ENCODE data around the gene NOXO1.

NOXO1 gene

DNA sequence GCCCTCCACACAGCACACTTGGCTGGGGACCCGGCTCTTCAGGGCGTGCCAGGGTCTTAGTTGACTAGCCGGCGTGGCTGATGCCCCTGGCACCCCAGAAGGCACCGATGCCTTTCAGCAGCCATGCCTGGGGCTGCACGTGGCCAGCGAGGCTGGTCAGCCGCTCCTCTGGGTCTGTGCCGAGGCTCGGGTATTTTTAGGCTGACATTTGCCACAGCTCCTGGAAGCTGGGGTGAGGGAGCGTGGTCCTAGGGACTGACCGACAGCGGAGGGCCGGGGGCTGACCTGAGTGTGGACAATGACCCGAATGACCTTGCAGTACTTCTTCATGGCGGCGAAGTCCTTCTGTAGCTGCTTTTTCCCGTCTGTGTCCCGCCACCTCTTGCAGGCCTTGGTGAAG lies 30.7 kb downstream of the NOXO1 start:
- TF ChIP-seq, protein P1, sequence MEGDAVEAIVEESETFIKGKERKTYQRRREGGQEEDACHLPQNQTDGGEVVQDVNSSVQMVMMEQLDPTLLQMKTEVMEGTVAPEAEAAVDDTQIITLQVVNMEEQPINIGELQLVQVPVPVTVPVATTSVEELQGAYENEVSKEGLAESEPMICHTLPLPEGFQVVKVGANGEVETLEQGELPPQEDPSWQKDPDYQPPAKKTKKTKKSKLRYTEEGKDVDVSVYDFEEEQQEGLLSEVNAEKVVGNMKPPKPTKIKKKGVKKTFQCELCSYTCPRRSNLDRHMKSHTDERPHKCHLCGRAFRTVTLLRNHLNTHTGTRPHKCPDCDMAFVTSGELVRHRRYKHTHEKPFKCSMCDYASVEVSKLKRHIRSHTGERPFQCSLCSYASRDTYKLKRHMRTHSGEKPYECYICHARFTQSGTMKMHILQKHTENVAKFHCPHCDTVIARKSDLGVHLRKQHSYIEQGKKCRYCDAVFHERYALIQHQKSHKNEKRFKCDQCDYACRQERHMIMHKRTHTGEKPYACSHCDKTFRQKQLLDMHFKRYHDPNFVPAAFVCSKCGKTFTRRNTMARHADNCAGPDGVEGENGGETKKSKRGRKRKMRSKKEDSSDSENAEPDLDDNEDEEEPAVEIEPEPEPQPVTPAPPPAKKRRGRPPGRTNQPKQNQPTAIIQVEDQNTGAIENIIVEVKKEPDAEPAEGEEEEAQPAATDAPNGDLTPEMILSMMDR (IDR thresholded peaks at IDR 0.05; ENCODE audit: borderline replicate concordance, insufficient read depth, low read depth, low read length), result no peak
- no peak overlapping the region for H3K4me3 ChIP-seq (ENCODE audit: low read depth, low read length)

- H3K4me3 ChIP-seq (ENCODE audit: low read depth, low read length), result no peak overlapping the region
- TF ChIP-seq, protein P1 (IDR thresholded peaks at IDR 0.05; ENCODE audit: borderline replicate concordance, insufficient read depth, low read depth, low read length), result no peak
Measured at GRCh38 chr16:1950047-1950446, 31.2 kb downstream of the NOXO1 start.

DNA sequence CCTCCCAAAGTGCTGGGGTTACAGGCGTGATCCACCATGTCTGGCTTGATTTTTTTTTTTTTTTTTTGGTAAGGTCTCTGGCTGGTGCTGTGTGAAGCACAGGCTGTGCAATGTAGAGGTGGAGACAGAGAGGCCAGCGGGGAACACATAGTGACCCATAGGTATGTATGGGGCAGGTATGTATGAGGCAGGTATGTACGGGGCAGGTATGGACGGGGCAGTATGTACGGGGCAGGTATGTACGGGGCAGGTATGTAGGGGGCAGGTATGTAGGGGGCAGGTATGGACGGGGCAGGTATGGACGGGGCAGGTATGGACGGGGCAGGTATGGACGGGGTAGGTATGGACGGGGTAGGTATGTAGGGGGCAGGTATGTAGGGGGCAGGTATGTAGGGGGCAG lies 31.8 kb downstream of the NOXO1 start:
- TF ChIP-seq, protein P1 (IDR thresholded peaks at IDR 0.05; ENCODE audit: borderline replicate concordance, insufficient read depth, low read depth, low read length), result no peak

DNA sequence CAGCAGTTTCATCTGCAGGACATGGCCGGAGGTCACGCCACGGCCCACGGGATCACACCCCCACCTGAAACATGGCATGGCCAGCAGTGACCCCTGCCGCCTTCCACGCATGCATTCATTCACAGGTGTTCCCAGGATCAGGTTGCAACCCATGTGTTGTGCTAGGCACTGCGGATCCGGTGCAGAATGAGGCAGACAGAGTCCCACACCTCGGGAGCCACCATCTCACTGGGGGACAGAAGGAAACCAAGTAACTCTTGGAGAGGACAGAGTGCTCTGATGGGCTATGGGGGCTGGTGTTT lies 33.9 kb downstream of the NOXO1 start:
- no peak overlapping the region for H3K4me3 ChIP-seq (ENCODE audit: low read depth, low read length)
- TF ChIP-seq, protein P1 (IDR thresholded peaks at IDR 0.05; ENCODE audit: borderline replicate concordance, insufficient read depth, low read depth, low read length), result no peak

More for the DNA sequence above, 31.8 kb downstream of the NOXO1 start:
- H3K4me3 ChIP-seq (ENCODE audit: low read depth, low read length), result no peak overlapping the region

GRCh38 chr16:1946495-1947368 lies 34.5 kb downstream of the NOXO1 start:
- TF ChIP-seq, protein P1 (IDR thresholded peaks at IDR 0.05; ENCODE audit: borderline replicate concordance, insufficient read depth, low read depth, low read length), result 0 out of 2 replicates have a peak, but pooled peaks have one; percentile 3
- no peak overlapping the region for H3K4me3 ChIP-seq (ENCODE audit: low read depth, low read length)

DNA sequence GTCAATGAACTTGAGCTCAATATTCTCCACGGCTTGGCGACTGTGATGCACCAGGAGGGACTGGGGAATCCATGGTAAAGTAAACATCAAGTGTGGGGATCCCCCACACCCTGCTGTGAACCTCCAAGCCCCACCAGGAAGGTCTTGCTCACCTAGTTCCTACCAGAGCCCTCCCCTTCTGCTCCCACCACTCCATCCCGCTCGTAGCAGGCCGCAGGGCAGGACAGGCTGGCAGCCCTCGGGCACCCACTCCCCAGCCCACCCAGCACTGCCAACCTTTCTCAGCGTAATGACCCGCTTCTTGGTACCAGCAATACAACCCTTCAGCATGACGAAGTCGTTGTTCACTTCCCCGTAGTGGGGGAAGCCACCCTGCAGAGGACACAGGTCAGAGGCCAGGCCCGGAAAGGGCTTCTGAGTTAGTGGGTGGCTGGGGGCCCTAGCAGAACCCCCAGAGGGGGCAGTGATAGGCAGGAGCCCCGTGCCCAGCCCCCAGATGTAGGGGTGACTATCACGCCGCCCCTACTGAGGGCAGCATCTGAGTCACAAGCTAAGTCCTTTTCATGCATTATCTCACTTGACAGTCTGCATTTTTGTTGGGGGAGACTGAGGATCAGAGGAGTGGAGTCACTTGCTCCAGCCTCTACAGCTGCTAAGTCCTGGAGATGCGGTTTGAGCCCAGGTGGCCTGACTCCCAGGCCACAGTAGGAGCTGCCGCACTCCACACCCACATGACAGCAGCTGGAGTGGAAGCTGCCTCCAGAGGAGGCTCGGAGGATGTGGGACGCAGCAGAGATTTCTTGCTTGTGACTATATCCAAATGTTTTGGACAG lies 35.5 kb downstream of the NOXO1 start:
- TF ChIP-seq, protein P1 (IDR thresholded peaks at IDR 0.05; ENCODE audit: borderline replicate concordance, insufficient read depth, low read depth, low read length), result no peak
- H3K4me3 ChIP-seq (ENCODE audit: low read depth, low read length), result no peak overlapping the region

All from GM12875 (cell line).